Stomach (tissue), 4 donors: Measurements from ENCODE around the gene FRMD5.
"Not testable (repeated sequence)": the region's sequence is repeated elsewhere in the genome, so short reads cannot be mapped to it uniquely, and the experiment has no call there.

Experiments used
- EP300 ChIP-seq: sonication (generic); formaldehyde crosslinking; IDR thresholded peaks from one replicate; pipeline ENCODE4 v1.6.1; 2017; ENCODE audit warnings: antibody characterized with exemption
- POLR2A ChIP-seq, 4 donors: fragments of 450-650 bp; IDR thresholded peaks; one replicate each; pipeline ENCODE4 v1.6.1; 2016; ENCODE audit warnings: antibody characterized with exemption in 4 of 4, control low read depth in 2 of 4, mild to moderate bottlenecking in 1 of 4, moderate library complexity in 1 of 4
- TF ChIP-seq, protein P1 (sequence below), 7 experiments: fragments of 450-650 bp in 4 of 7; fragments of 200-600 bp in 3 of 7; sonication (generic) in 3 of 7; IDR thresholded peaks; one replicate each; pipeline ENCODE4 v1.5.1; 2016 to 2019; ENCODE audit warnings: antibody characterized with exemption in 7 of 7, control low read depth in 2 of 7, mild to moderate bottlenecking in 1 of 7

DNA sequence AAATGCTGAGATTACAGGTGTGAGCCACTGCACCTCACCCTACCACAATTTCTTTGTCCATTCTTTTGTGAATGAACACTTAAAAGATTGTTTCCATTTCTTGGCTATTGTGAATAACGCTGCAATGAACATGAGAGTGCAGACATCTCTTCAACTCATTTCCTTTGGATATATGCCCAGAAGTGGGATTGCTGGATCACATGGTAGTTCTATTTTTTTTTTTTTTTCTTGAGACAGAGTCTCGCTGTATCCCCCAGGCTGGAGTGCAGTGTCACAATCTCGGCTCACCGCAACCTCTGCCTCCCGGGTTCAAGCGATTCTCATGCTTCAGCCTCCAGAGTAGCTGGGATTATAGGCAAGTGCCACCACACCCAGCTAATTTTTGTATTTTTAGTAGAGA lies 194.8 kb downstream of the FRMD5 start:
- TF ChIP-seq, protein P1, sequence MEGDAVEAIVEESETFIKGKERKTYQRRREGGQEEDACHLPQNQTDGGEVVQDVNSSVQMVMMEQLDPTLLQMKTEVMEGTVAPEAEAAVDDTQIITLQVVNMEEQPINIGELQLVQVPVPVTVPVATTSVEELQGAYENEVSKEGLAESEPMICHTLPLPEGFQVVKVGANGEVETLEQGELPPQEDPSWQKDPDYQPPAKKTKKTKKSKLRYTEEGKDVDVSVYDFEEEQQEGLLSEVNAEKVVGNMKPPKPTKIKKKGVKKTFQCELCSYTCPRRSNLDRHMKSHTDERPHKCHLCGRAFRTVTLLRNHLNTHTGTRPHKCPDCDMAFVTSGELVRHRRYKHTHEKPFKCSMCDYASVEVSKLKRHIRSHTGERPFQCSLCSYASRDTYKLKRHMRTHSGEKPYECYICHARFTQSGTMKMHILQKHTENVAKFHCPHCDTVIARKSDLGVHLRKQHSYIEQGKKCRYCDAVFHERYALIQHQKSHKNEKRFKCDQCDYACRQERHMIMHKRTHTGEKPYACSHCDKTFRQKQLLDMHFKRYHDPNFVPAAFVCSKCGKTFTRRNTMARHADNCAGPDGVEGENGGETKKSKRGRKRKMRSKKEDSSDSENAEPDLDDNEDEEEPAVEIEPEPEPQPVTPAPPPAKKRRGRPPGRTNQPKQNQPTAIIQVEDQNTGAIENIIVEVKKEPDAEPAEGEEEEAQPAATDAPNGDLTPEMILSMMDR (IDR thresholded peaks at IDR 0.05) = not testable (repeated sequence)
- TF ChIP-seq POLR2A (IDR thresholded peaks at IDR 0.05); EP300: not testable (repeated sequence)
